Naive B cell (primary cell): ENCODE measurements around the gene OLFM1. TPM values are rescaled to one million over a fixed set of nuclear protein-coding genes. Genes with fewer than 3 reads are reported as not detected.
A peak's percentile ranks its signal among the peaks of the same experiment; 100 is the strongest.

ENCODE experiments used
- ATAC-seq, 2 donors: fragments of 150-1000 bp; cut with Tn5 transposase; 2 replicates each; pipeline ENCODE4 v1.10.0; 2021; ENCODE audit warnings: low read depth in 2 of 2, mild to moderate bottlenecking in 2 of 2, moderate library complexity in 2 of 2
- DNase-seq: peaks from one replicate; pipeline ENCODE4 v3.0.0; 2022
- H3K27ac Mint-ChIP-seq, 6 donors: one replicate each; pipeline ENCODE4 v1.8.0; 2020 to 2022; ENCODE audit warnings: mild to moderate bottlenecking in 6 of 6, mixed read lengths in 6 of 6, moderate library complexity in 5 of 6, inconsistent platforms in 2 of 6
- H3K27me3 Mint-ChIP-seq, 3 donors: one replicate each; pipeline ENCODE4 v1.8.0; 2021 to 2022; ENCODE audit warnings: mixed read lengths in 3 of 3, mild to moderate bottlenecking in 1 of 3
- H3K36me3 Mint-ChIP-seq, 2 donors: one replicate each; pipeline ENCODE4 v1.8.0; 2020 to 2022; ENCODE audit warnings: mixed read lengths in 2 of 2, inconsistent platforms in 1 of 2, mild to moderate bottlenecking in 1 of 2
- H3K4me1 Mint-ChIP-seq, 3 donors: one replicate each; pipeline ENCODE4 v1.8.0; 2020 to 2022; ENCODE audit warnings: mixed read lengths in 3 of 3, inconsistent platforms in 1 of 3, mild to moderate bottlenecking in 1 of 3, moderate library complexity in 1 of 3
- H3K4me3 Mint-ChIP-seq, 8 donors: one replicate each; pipeline ENCODE4 v1.8.0; 2020 to 2022; ENCODE audit warnings: mild to moderate bottlenecking in 8 of 8, mixed read lengths in 8 of 8, moderate library complexity in 8 of 8, inconsistent platforms in 2 of 8
- H3K9me3 Mint-ChIP-seq, 7 donors: one replicate each; pipeline ENCODE4 v1.8.0; 2020 to 2022; ENCODE audit warnings: mixed read lengths in 7 of 7, mild to moderate bottlenecking in 5 of 7, inconsistent platforms in 2 of 7, moderate library complexity in 1 of 7
- polyA plus RNA-seq, 6 donors: library from polyadenylated mRNA; unstranded; fragments of 300-500 nt; fragmentation: Illumina TruSeq; gene quantifications; one replicate each; pipeline ENCODE4 v1.2.3, GENCODE V29; 2021; ENCODE audit warnings: low read depth in 6 of 6

Gene OLFM1
- polyA plus RNA-seq, 6 donors from 2014 or later: not detected

DNA sequence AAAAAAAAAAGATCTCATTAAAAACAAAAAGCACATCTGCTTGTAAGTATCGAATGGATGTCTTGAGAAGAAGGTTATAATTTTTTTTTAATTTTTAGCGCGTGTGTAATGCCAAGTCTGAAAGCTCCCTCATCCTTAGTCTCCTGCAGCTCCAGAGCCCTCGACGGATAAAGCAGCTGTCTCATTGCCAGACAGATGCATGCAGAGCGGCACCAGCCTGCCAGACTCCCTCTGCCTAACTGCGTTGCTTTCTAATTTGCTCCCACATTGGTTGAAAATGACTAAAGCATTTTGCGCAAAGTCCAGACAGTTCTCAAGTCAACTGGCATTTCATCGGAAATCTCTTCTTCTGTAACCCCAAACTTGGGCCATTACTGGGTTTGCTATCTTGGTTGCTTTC is 29.4 kb downstream of the OLFM1 start:
- DNase-seq (no peak), ATAC-seq (no peak)
- H3K4me1 Mint-ChIP-seq: no peaks in the 10 kb centered on the region
- H3K9me3 Mint-ChIP-seq: peaks cover 0 to 4% (median 0%) of the 10 kb centered on the region in 7 donors
- no peak overlapping the region for H3K4me3 Mint-ChIP-seq
- H3K27me3 Mint-ChIP-seq: peaks cover 4 to 10% (median 8%) of the 10 kb centered on the region in 3 donors
- peaks cover 0 to 2% of the 10 kb centered on the region in 2 donors for H3K36me3 Mint-ChIP-seq
- H3K27ac Mint-ChIP-seq: no peak overlapping the region

DNA sequence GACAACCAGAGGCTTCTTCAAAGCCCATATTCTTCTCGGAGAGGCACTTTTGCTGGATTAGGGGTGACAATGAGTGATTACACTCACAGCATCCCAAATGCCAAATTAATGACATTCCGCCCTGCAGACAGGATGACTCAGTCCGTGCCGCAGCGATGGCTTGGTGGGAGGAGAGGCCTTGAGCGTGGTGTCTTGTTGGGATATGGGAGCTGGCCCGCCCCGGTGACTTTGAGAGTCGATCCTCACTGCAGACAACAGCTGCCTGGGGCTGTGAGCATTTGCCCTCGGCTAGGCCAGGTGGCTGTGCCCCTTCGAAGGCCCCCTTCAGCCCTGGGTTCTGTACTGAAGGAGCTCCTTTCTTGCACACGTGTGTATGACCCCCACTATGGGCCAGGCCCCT is 29.8 kb downstream of the OLFM1 start:
- ATAC-seq (no peak), DNase-seq (no peak)
- H3K36me3 Mint-ChIP-seq: no peaks in the 10 kb centered on the region
- peaks cover 0 to 4% (median 0%) of the 10 kb centered on the region in 7 donors for H3K9me3 Mint-ChIP-seq
- peaks cover 4 to 8% (median 7%) of the 10 kb centered on the region in 3 donors for H3K27me3 Mint-ChIP-seq
- H3K4me1 Mint-ChIP-seq: no peaks in the 10 kb centered on the region
- no peak overlapping the region for H3K4me3 Mint-ChIP-seq
- H3K27ac Mint-ChIP-seq: no peak overlapping the region

DNA sequence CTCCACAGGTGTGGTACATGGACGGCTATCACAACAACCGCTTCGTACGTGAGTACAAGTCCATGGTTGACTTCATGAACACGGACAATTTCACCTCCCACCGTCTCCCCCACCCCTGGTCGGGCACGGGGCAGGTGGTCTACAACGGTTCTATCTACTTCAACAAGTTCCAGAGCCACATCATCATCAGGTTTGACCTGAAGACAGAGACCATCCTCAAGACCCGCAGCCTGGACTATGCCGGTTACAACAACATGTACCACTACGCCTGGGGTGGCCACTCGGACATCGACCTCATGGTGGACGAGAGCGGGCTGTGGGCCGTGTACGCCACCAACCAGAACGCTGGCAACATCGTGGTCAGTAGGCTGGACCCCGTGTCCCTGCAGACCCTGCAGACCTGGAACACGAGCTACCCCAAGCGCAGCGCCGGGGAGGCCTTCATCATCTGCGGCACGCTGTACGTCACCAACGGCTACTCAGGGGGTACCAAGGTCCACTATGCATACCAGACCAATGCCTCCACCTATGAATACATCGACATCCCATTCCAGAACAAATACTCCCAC is 32.1 kb downstream of the OLFM1 start:
- ATAC-seq (no peak), DNase-seq (no peak)
- Mint-ChIP-seq H3K36me3 (no peaks in the 10 kb centered on the region), H3K4me3 (no peak overlapping the region), H3K27me3 (peaks cover 0 to 9% (median 0%) of the 10 kb centered on the region in 3 donors), H3K9me3 (peaks cover 0 to 4% (median 0%) of the 10 kb centered on the region in 7 donors), H3K4me1 (no peaks in the 10 kb centered on the region), H3K27ac (no peak overlapping the region)

DNA sequence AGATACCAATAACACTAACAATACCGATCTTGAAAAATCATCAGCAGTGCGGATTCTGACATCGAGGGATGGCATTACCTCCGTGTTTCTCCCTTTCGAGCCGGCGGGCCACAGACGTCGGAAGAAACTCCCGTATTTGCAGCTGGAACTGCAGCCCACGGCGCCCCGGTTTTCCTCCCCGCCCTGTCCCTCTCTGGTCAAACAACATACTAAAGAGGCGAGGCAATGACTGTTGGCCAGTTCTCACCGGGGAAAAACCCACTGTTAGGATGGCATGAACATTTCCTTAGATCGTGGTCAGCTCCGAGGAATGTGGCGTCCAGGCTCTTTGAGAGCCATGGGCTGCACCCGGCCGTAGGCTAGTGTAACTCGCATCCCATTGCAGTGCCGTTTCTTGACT is 32.8 kb downstream of the OLFM1 start:
- no peak for DNase-seq
- H3K36me3 Mint-ChIP-seq: no peaks in the 10 kb centered on the region
- no peak overlapping the region for H3K27ac Mint-ChIP-seq
- ATAC-seq: no peak
- H3K4me1 Mint-ChIP-seq: no peaks in the 10 kb centered on the region
- H3K4me3 Mint-ChIP-seq: peak overlapping the region in 1 of 8 donors; percentile 35
- H3K27me3 Mint-ChIP-seq: peaks cover 0 to 9% (median 0%) of the 10 kb centered on the region in 3 donors
- peaks cover 0 to 4% (median 0%) of the 10 kb centered on the region in 7 donors for H3K9me3 Mint-ChIP-seq

DNA sequence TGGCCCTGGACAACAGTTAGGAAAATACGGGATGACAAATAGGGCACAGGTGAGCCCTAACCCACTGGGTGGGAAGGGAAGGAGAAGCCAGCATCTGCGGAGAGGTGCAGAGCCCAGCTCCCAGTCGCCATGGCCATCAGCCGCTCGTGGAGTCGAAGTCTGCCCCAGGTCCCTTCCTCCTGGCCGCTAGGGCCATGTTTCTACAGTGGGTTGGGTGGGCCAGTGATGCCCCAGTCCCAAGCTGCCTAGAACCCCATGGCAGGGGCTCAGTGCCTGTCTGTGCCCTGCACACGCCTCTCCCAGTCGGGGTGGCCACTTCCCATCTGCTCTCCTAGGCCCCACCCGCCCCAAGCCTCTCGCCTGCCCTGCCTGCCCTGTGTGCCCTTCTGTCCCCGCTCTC is 34.8 kb downstream of the OLFM1 start:
- no peak overlapping the region for H3K4me3 Mint-ChIP-seq
- H3K4me1 Mint-ChIP-seq: no peaks in the 10 kb centered on the region
- ATAC-seq: no peak

DNA sequence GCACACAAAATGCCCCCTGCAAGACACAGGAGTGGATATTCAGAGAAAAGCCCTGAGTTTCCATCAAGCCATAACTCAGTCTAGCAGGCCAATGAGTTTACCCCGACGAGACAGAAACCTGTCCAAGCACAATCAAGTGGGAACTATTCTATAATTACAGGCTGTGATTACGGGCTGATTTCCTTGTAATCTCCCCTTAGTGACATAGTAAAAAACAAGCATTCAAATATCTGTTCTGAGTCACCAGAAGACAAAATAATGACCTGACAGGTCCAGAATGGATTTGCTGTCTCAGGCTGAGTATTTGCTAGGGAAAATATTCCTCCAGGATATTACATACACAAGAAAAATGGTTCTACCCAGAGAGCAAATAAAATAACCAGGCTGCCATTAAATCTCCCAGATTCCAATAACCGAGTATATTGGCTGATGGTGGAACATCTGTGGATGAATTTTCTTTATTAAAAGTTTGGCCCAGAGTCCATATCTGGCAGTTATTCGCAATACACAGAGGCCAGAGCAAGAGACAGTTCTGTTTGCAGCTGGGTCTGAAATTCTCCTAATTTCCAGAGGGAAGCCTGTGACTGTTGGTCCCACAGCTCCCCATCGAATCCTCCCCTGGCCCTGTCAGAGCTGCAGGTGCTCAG is 35.8 kb downstream of the OLFM1 start:
- Mint-ChIP-seq H3K27me3 (peaks cover 0 to 9% (median 9%) of the 10 kb centered on the region in 3 donors), H3K27ac (no peak overlapping the region), H3K4me3 (no peak overlapping the region), H3K9me3 (peaks cover 0 to 3% (median 0%) of the 10 kb centered on the region in 7 donors), H3K36me3 (no peaks in the 10 kb centered on the region), H3K4me1 (peaks cover 0 to 6% (median 0%) of the 10 kb centered on the region in 3 donors)
- DNase-seq (no peak), ATAC-seq (no peak)

More for the DNA sequence above, 34.8 kb downstream of the OLFM1 start:
- Mint-ChIP-seq H3K27ac (no peak overlapping the region), H3K9me3 (peaks cover 0 to 4% (median 0%) of the 10 kb centered on the region in 7 donors), H3K27me3 (peaks cover 0 to 9% (median under 1%) of the 10 kb centered on the region in 3 donors), H3K36me3 (no peaks in the 10 kb centered on the region)
- DNase-seq: no peak

DNA sequence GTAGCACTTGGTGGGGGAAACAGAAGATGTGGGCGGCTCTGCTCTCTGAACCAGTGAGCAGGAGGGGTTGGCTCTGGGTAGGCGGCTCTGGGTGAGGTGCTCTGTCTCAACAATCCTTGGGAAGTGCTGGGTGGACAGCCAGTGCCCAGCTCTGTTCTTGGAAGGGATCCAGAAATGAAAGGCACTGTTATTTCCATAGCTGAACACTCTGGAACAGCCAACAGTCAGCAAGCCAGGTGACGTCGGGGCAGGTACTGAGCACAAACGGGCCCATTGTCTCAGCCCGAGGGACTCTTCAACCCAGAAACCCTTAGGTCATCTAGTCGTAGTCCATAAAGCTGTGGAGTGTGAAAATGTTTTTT is 36.3 kb downstream of the OLFM1 start:
- Mint-ChIP-seq H3K27ac (no peak overlapping the region), H3K27me3 (peaks cover 0 to 11% (median 9%) of the 10 kb centered on the region in 3 donors), H3K4me1 (peaks cover 0 to 8% (median 0%) of the 10 kb centered on the region in 3 donors), H3K36me3 (no peaks in the 10 kb centered on the region), H3K9me3 (no peaks in the 10 kb centered on the region), H3K4me3 (no peak overlapping the region)
- no peak for DNase-seq
- ATAC-seq: no peak

DNA sequence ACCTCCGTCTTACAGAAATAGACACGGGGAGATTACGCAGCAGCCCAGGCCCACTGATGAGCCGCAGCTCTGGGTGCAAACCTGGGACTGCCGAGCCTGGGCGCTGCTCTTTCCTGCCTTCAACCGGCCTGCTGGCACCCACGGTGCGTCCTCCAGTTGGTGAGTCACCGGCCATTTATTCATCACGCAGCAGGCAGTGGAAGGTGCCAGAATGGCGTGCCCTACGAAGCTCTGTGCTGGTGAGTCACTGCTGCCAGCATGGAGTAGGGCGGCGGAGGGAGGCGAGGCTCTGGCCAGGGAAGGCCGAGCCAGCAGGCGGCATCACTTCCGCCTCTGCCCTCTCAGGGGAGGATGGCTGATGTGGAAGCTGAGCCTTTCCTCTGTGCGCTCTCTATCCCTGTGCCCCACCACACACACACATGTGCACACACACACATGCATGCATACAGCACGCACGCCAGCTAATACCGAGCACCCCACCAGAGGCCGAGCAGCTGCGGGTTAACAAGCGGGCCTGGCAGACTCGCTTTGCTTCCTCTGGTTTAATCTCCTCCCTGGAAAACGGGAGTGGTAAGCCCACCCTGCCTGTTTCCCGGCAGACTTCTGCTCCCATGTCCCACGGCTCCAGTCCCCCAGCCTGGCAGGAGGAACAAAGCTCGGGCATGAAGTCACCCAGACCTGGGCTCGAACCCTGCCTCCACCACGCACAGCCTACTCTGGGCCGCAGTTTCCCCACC is 39.2 kb downstream of the OLFM1 start:
- H3K27ac Mint-ChIP-seq: peak overlapping the region in 1 of 6 donors; percentile 64
- no peak for ATAC-seq
- H3K4me3 Mint-ChIP-seq: no peak overlapping the region
- H3K9me3 Mint-ChIP-seq: peaks cover 3 to 8% (median 5%) of the 10 kb centered on the region in 7 donors
- H3K4me1 Mint-ChIP-seq: peaks cover 0 to 17% (median 0%) of the 10 kb centered on the region in 3 donors
- H3K36me3 Mint-ChIP-seq: no peaks in the 10 kb centered on the region
- no peak for DNase-seq
- peaks cover 0 to 11% (median 9%) of the 10 kb centered on the region in 3 donors for H3K27me3 Mint-ChIP-seq

DNA sequence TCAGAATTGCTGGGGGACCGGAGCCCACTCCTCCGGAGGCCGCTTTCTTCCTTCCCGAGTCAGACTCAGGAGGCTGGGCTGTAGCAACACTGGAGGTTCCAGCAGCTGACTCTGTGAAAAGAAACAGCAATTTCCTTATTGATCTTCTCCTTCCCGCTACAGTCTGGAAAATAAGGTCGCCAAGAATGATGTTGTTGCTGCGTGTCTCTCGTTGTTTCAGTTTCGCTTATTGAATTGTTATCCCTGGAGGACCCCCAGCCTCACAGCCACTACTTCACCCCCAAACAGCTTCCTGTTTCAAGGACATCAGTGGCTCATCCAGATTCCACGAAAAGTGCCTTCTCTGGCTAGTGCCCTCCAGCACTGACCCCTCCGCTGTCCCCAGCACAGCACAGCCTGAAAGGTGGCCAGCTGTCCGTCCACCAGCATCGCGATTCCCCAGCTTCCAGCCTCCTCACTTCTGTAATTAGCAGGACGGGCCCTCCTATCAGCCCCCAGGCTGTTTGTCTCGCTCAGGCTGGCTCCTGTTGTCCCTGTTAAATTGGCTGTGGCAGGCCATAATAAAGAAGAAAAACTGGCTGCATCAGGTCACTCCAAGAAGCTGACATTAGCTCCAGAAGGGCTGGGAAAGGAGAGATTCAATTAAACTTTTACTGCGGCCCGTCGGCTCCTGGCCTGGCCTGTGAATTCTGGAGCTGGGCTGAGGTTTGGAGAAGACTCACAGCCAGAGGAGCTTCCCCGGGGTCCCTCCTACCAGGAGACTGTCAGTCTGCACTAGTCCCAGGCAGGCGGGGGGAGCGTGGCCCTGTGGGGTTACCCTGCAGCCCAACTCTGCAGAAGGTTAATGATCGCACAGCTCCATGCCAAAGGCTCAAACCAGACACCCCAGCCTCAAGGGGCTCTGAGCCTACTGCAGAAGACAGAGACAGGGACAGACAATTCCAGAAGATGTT is 40.5 kb downstream of the OLFM1 start:
- H3K27ac Mint-ChIP-seq: no peak overlapping the region
- peaks cover 4 to 8% (median 5%) of the 10 kb centered on the region in 7 donors for H3K9me3 Mint-ChIP-seq
- no peaks in the 10 kb centered on the region for H3K36me3 Mint-ChIP-seq
- peak overlapping the region in 1 of 8 donors; percentile 42 for H3K4me3 Mint-ChIP-seq
- DNase-seq: no peak
- no peak for ATAC-seq
- peaks cover 0 to 17% (median 0%) of the 10 kb centered on the region in 3 donors for H3K4me1 Mint-ChIP-seq
- H3K27me3 Mint-ChIP-seq: peaks cover 0 to 19% (median 10%) of the 10 kb centered on the region in 3 donors

DNA sequence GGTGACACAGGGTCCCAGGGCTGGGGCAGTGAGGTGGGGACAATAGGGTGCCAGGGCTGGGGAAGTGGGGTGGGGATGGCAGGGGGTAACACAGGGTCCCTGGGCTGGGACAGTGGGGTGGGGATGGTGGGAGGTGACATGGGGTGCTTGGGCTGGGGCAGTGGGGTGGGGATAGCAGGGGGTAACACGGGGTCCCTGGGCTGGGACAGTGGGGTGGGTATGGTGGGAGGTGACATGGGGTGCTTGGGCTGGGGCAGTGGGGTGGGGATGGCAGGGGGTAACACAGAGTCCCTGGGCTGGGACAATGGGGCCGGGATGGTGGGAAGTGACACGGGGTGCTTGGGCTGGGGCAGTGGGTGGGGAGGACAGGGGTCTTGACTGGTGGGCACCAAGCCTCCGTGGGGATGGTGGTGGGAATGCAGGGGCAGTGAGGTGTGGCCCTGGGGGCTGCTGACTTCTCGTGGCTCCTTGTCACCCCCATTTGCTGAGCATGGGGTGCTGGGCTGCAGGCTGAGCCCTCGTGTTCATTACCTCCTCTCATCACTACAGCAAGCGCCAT is 41.7 kb downstream of the OLFM1 start:
- Mint-ChIP-seq H3K4me3 (no peak overlapping the region), H3K36me3 (no peaks in the 10 kb centered on the region), H3K27me3 (peaks cover 0 to 28% (median 17%) of the 10 kb centered on the region in 3 donors), H3K27ac (no peak overlapping the region), H3K4me1 (peaks cover 0 to 17% (median 0%) of the 10 kb centered on the region in 3 donors), H3K9me3 (peaks cover 4 to 8% (median 5%) of the 10 kb centered on the region in 7 donors)
- DNase-seq (no peak), ATAC-seq (no peak)

DNA sequence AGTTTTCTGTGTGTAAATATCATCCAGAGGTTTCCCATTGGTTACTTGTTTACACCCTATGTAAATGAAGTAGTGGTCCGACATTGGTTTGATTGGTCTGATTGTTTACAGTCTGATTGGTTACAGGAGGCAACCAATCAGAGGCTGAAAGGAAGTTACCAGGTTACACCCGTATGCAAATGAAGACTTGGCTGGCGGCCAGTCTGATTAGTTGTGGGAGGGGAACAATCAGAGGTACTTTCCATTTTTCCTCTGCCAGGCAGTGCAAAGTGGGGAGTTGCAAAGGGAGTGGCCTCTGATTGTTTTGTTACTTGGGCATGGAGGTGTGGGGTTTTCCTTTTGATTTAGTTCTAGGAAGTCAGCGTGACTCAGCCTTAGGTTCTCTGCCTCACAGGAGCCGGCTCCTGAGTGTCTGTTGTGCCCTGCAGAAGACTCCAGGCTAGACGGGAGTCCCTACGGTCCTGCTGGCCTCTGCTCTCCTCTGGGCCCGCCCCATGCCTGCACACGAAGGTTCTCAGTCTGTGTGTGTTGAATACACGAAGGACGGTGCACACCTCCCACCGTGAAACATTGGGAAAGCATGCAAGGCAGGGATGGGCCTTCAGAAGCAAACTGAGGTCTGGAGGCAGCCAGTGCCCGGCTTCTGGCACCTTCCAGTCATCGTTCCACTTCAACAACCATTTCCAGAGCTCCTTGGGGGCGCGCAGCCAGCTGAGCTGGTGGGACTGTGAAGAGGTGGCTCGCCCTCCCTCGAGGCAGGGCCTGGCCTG is 42.9 kb downstream of the OLFM1 start:
- Mint-ChIP-seq H3K27me3 (peaks cover 0 to 28% (median 17%) of the 10 kb centered on the region in 3 donors), H3K9me3 (peaks cover 4 to 14% (median 6%) of the 10 kb centered on the region in 7 donors), H3K36me3 (no peaks in the 10 kb centered on the region), H3K4me3 (no peak overlapping the region), H3K27ac (no peak overlapping the region), H3K4me1 (peaks cover 0 to 17% (median 0%) of the 10 kb centered on the region in 3 donors)
- DNase-seq: no peak
- no peak for ATAC-seq

DNA sequence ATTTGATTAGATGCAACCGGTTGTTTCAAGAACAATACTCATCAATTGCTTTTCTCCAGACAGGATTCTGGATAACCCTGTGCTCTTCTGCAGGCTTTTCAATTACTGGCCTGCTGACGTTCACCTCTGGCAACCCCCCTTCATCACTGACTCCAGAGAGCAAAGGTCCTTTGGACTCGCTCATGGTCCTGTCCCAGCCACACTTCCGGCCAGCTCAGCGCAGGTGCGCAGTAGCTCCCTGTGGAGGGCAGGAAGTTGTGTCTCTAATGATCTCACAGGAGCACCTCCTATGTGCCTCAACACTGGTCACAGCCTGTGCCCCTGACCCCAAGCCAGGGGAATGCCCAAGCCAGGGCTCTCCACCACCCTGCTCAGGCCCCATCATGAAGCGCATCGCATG is 44.0 kb downstream of the OLFM1 start:
- Mint-ChIP-seq H3K36me3 (no peaks in the 10 kb centered on the region), H3K27me3 (peaks cover 0 to 28% (median 17%) of the 10 kb centered on the region in 3 donors), H3K27ac (no peak overlapping the region), H3K4me1 (peaks cover 0 to 17% (median 0%) of the 10 kb centered on the region in 3 donors), H3K4me3 (no peak overlapping the region), H3K9me3 (peaks cover 4 to 16% (median 6%) of the 10 kb centered on the region in 7 donors)
- DNase-seq (no peak), ATAC-seq (no peak)
